Femur (tissue), 1 donor: Measurements from ENCODE around the gene MARK3.
A peak's percentile ranks its signal among the peaks of the same experiment; 100 is the strongest.

Experiments
- DNase-seq: peaks from one replicate; pipeline ENCODE4 v3.0.0-alpha.2; 2017

Gene MARK3

DNA sequence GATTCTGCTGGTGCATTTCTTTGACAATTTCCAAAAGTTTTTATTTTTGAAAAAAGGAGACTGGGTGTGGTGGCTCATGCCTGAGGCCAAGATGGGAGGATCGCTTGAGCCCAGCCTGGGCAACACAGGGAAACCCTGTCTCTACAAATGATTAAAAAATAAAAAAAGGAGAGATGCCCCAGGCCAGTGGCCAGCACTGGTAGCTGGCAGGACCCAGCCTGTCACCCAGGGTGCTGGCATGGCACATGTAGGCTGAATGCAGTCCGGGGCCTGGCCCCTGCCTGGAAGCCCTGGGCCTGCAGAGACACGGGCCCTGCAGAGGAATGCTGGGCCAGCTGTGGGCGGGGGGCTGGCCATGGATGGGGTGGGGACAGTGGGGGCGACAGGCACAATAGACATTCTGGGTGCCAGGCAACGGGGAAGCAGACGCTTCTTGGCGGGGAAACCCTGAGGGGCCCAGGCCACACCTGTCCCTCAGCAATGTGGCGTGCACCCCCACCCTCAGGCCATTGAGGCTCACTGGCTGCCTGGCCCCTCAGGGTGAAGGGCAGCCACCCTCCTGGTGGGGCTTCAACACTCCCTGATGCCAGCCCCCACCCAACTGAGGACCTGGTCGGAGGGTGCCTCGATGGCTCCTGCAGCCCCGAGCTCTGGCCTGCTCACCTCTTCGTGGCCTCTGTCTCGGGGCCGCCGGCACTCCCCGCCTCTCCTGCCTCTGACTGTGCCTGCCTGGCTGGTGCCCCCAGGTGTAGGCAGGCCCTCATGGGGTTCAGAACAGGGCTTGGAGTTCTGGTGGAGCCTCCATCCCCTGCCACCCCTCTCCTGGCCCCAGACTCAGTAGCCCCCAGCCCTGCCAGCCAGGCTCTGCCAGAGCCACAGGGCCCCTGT lies 155.8 kb downstream of the MARK3 start:
- DNase-seq: no peak

- no peak for DNase-seq
These were observed 156.7 kb downstream of the MARK3 start for GRCh38 chr14:103541709-103542604.

- peak; percentile 85 for DNase-seq
These were observed 157.4 kb downstream of the MARK3 start for GRCh38 chr14:103542605-103543088.

DNA sequence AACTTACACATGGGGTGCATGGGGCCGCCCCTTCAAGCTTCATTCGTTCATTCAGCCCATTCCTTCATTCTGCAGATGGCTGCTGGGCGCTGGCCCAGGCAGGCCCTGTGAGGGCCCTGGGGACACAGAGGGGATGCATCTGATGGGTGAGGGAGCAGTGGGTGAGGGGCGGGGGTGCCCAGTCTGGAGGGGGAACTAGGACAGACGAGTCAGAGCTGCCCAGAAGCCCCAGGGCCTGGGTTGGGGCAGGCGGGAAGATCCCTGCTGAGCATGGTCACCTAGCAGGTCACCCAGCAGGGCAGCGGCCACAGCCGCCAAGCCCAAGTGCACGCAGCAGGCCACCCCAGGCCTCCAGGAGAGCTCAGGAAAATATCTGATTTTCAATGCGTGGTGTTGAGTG lies 157.9 kb downstream of the MARK3 start:
- peak; percentile 36 for DNase-seq

DNA sequence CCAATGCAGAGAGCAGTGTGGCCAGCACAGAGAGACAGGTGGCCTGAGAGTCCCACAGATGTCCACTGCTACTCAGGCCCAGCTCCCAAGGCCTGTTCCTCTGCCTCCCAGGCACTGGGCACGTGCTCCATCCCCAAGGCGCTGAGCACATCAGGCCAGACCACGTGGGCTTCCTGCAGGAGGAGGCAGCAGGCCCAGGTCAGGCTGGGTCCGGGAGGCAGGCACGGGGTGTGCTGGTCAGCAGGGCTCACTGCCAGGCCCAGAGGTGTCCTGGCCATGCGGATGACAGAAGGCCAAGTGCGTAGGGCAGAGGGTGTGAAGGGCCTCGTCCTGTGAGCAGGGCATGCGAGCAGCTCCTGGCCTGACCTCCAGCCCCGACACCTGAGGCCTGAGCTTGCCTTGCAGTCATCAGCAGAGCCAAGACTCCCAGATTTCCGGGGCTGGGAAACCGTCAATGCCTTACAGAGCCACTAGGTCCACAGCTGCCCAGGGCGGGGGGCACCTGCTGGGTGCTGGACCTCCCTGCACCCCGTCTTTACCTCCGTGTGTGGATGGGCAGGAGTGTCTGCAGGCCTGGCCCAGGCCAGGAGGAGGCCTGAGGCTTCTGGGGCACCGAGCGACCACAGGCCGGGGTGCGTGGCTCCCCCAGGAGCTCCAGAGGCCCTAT lies 158.6 kb downstream of the MARK3 start:
- DNase-seq: peak; percentile 50

- DNase-seq: peak; percentile 87
These were observed 159.4 kb downstream of the MARK3 start for GRCh38 chr14:103544388-103545218.

DNA sequence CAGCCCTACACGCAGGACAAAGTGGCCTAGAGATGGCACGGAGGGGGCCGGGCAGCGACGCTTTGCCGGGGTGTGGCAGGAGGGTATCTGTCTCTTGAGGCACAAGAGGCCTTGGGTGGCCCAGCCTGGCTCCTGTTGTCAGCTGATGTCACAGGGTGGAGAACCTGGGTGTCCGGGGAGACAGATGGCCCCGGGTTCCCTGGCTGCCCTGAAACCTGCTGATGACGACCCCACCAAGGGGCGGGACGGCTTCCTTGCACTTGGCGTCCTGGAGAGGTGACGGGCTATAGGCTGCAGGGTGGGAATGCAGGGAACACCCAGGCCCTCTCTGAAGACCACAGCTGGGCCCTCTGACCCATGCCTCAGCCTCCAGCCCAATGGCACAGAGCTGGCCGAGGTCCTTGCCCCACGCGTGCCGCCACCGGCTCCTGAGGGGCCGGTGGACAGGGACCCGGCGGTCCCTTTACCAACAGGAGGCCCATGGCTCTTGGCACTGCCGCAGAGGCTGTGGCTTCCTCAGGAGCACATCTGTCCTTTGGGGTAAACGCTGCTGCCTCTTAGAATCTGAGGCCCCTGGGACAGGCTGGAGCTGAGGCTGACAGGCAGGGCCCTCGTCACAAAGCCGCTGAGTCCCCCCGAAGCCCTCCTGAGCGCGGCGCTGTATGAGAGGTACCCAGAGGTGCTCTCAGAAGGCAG lies 160.2 kb downstream of the MARK3 start:
- peak; percentile 29 for DNase-seq

DNA sequence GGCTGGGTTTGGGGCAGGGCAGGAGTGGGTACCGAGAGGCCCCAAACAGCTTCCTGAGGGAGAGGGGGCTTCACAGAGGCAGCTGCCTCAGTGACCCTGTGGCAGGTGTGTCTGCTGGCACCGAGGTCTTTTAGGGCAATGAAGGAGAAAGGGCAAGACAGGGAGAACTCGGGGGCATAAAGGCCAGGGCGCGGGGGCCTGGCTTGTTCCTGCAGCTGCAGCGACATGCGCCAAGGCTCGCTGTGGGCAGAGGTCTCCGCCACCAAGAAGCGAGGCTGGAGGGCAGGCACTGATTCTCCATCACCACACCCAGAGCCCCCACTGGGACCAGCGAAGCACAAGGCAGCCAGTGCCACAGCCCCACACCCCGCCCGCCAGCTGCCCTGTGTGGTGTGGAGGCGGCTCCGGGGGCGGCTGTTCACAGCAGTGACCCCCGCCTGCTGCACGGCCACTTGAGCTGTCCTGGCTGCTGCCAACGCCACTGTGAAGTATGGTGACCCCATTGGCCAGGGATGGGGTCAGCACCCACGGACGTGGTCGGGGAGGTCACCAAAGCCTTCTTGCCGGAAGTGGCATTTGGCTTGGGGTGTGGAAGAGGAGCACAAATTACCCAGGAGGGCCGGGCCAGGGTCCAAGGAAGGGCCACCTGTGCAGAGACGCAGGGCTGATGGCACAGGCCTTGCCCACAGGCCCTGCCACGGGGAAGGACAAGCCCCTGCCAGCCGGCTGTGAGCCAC lies 160.9 kb downstream of the MARK3 start:
- peak; percentile 45 for DNase-seq

- DNase-seq: peak; percentile 82
These were observed 161.6 kb downstream of the MARK3 start for GRCh38 chr14:103546652-103547454.

GRCh38 chr14:103547455-103547940 lies 162.3 kb downstream of the MARK3 start:
- no peak for DNase-seq

DNA sequence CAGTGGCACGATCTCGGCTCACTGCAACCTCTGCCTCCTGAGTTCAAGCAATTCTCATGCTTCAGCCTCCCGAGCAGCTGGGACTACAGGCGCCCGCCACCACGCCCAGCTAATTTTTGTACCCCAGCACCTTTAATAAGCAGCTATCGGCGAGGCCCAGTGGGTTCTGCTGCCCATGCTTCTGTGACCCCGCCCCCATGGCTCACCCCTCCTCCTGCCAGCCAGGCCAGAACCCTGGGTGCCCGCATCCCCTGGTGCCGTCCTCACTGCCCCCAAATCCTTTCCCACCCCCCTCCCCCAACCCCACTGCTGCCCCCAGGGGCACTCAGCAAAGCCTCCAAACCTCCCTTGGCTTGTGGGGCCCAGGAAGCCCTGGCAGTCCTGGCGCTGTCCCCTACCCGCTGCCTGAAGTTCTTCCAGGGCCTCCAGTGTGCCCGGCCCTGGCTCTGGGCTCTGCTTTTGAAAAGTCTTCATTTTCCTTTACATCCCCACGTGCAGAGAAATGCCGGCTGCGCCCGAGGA lies 162.8 kb downstream of the MARK3 start:
- peak; percentile 26 for DNase-seq

DNA sequence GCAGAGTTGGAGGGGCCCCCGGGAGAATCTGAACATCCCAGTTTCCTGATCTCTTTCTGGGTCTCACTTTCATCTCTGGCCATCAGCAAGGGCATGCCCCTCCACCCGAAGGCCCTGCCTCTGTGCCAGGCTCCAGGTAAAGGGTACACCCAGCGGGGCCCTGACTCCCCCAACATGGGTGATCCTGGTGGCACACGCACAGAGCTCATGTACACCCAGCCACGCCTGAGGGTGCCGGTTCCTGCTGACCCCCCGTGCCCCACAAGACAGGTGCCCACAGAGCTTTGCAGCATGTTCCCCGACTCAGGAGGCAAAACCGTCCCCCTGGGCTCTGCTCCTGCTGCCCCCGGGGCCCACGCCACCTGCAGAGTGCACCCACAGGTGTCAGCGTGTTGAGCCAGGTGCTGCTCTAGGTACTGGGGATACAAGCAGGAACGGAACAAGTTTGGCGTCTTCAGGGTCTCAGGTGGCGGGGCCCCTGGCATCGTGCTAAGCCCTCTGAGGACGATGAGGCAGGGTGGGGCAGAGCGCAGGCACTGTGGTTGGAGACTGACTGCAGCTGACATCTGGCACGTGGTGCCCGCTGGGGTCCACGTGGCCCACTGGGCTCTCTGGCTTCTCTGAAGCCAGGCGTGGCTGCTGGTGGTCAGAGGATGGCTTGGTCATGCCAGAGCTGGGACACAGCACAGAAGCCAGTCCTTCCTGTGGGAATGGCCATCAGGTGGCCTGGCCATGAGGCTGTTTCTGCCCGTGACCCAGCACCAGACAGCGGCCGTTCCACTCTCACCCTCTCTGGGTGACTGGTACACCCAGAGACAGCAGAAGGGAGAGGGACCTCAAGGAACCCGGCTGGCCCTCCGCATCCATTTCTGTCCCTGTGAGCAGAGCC lies 163.5 kb downstream of the MARK3 start:
- peak; percentile 27 for DNase-seq

DNA sequence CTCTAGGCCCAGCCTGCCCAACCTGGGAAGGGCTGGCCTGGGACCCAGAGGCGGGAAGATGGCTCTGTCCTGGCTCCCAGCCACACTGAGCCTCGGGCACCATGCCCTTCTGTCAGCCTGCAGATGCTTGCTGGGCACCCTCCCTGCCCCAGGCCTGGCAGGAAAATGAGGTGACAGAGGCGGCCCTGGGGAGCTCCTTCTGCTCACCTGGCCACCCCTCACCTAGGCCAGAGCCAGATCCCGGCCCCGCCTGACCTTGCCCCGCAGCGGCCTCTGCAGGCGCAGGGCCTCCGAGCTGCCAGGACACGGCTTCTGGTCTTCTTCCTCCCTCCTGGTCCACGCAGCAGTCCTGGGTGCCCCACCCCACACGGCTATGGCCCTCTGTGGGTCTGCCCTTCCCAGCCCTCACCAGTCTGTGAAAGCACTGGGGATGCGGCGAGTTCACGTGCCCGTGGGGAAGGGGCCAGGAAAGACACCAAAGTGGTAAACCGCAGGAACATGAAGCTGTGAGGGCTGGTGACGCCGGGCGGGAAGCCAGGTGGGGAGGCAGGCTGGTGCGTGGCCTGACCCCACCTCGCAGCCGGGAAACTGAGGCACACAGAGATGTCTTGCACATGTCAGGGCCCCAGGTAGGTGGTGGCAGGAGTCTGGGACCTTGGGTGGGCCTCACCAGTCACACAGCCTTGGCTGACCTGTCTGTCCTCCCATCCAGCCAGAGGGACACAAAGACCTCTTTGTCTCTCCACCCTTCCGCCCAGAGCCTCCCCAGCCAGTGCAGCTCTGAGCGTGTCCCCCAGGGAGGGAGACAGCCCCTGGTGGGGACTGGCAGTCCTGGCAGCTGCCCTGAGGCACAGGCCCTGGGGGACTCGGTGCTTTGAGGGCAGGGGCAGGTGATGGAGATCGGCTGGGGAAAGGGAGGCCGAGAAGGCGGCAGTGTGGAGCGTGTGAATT lies 164.4 kb downstream of the MARK3 start:
- peak; percentile 39 for DNase-seq

- DNase-seq: peak; percentile 48
These were observed 165.5 kb downstream of the MARK3 start for GRCh38 chr14:103550451-103551337.

GRCh38 chr14:103551338-103551762 lies 166.1 kb downstream of the MARK3 start:
- peak; percentile 85 for DNase-seq
